Measurements from ENCODE around the gene HCRTR1.

Gene HCRTR1

GRCh38 chr1:31617916-31618746 lies 642 bp downstream of the HCRTR1 start:
- DNase-seq (ENCODE audit: low read depth), result no peak
- TF ChIP-seq CTCF (IDR thresholded peaks at IDR 0.05; ENCODE audit: low read depth, low read length, missing control alignments), result peak; percentile 85
- no peak overlapping the region for H3K4me3 ChIP-seq (ENCODE audit: low read depth, low read length)

- TF ChIP-seq CTCF (IDR thresholded peaks at IDR 0.05; ENCODE audit: low read depth, low read length, missing control alignments), result peak; percentile 9
- no peak for DNase-seq (ENCODE audit: low read depth)
- no peak overlapping the region for H3K4me3 ChIP-seq (ENCODE audit: low read depth, low read length)
Measured at GRCh38 chr1:31618916-31619846, 1.7 kb downstream of the HCRTR1 start.

- TF ChIP-seq CTCF (IDR thresholded peaks at IDR 0.05; ENCODE audit: low read depth, low read length, missing control alignments), result no peak
- no peak overlapping the region for H3K4me3 ChIP-seq (ENCODE audit: low read depth, low read length)
Measured at GRCh38 chr1:31620631-31621497, 3.4 kb downstream of the HCRTR1 start.

GRCh38 chr1:31621498-31621820 lies 4.0 kb downstream of the HCRTR1 start:
- no peak for DNase-seq (ENCODE audit: low read depth)
- TF ChIP-seq CTCF (IDR thresholded peaks at IDR 0.05; ENCODE audit: low read depth, low read length, missing control alignments), result no peak
- H3K4me3 ChIP-seq (ENCODE audit: low read depth, low read length), result no peak overlapping the region

More at GRCh38 chr1:31620631-31621497, 3.4 kb downstream of the HCRTR1 start:
- no peak for DNase-seq (ENCODE audit: low read depth)

GRCh38 chr1:31621847-31622730 lies 4.6 kb downstream of the HCRTR1 start:
- DNase-seq (ENCODE audit: low read depth), result no peak
- TF ChIP-seq CTCF (IDR thresholded peaks at IDR 0.05; ENCODE audit: low read depth, low read length, missing control alignments), result no peak
- no peak overlapping the region for H3K4me3 ChIP-seq (ENCODE audit: low read depth, low read length)

GRCh38 chr1:31623365-31623764 lies 5.9 kb downstream of the HCRTR1 start:
- no peak for TF ChIP-seq CTCF (IDR thresholded peaks at IDR 0.05; ENCODE audit: low read depth, low read length, missing control alignments)
- no peak overlapping the region for H3K4me3 ChIP-seq (ENCODE audit: low read depth, low read length)
- no peak for DNase-seq (ENCODE audit: low read depth)

All from GM12864 (cell line).